HCT116 (cell line): ENCODE data around the gene STARD6.

Source experiments
- EZH2 ChIP-seq: fragments of 200-600 bp; sonication (generic); IDR thresholded peaks from 2 replicates; pipeline ENCODE4 v1.6.1; 2017; ENCODE audit warnings: antibody characterized with exemption, mixed run types
- POLR2A ChIP-seq: IDR thresholded peaks from 2 replicates; pipeline ENCODE4 v1.7.0; 2011; ENCODE audit warnings: borderline replicate concordance; ENCODE audit not compliant: insufficient read depth, insufficient read length; ENCODE audit errors: extremely low read depth
- POLR2AphosphoS5 ChIP-seq: IDR thresholded peaks from 2 replicates; pipeline ENCODE4 v1.6.1; 2011; ENCODE audit warnings: mild to moderate bottlenecking, low read depth, low read length, moderate library complexity
- RAD21 ChIP-seq: IDR thresholded peaks from 2 replicates; pipeline ENCODE4 v1.6.1; 2012; ENCODE audit warnings: low read depth, mild to moderate bottlenecking
- ZNF274 ChIP-seq: fragments of 200-500 bp; sonication (Bioruptor generic); IDR thresholded peaks from 2 replicates; pipeline ENCODE4 v1.6.1; 2014; ENCODE audit warnings: mild to moderate bottlenecking, low read depth, low read length, inconsistent platforms
- TF ChIP-seq, protein P1 (sequence below), 3 experiments: fragments of 200-600 bp in 1 of 3; sonication (generic) in 1 of 3; IDR thresholded peaks in 2 of 3; conservative IDR thresholded peaks in 1 of 3; 2 replicates each; pipeline ENCODE4 v1.5.1; 2012 to 2017; ENCODE audit warnings: low read depth in 2 of 3, low read length in 2 of 3, antibody characterized with exemption in 1 of 3, borderline replicate concordance in 1 of 3, control low read depth in 1 of 3, mild to moderate bottlenecking in 1 of 3, mixed read lengths in 1 of 3, mixed run types in 1 of 3, moderate library complexity in 1 of 3; ENCODE audit not compliant: insufficient read depth in 1 of 3

DNA sequence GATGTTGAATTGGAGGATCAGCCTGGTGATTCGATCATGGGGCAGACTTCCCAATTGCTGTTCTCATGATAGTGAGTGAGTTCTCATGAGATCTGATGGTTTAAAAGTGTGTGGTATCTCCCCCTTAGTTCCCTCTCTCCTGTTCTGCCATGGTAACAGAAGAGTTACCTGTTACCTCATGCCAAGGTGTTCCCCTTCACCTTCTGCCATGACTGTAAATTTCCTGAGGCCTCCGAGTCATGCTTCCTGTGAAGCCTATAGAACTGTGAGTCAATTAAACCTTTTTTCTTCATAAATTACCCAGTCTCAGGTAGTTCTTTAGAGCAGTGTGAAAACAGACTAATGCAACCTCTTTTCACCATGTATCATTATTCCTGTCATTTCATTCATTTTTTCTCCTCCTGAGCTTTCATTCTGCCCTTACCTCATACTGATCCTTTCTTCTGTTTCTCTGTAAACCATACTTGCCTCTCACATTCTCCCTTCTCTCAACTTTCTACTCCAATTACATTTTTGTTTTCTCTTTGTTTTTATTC is 22.0 kb downstream of the STARD6 start:
- no peak for TF ChIP-seq RAD21
- TF ChIP-seq, protein P1, sequence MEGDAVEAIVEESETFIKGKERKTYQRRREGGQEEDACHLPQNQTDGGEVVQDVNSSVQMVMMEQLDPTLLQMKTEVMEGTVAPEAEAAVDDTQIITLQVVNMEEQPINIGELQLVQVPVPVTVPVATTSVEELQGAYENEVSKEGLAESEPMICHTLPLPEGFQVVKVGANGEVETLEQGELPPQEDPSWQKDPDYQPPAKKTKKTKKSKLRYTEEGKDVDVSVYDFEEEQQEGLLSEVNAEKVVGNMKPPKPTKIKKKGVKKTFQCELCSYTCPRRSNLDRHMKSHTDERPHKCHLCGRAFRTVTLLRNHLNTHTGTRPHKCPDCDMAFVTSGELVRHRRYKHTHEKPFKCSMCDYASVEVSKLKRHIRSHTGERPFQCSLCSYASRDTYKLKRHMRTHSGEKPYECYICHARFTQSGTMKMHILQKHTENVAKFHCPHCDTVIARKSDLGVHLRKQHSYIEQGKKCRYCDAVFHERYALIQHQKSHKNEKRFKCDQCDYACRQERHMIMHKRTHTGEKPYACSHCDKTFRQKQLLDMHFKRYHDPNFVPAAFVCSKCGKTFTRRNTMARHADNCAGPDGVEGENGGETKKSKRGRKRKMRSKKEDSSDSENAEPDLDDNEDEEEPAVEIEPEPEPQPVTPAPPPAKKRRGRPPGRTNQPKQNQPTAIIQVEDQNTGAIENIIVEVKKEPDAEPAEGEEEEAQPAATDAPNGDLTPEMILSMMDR (IDR thresholded peaks at IDR 0.05 in 2 of 3, conservative IDR thresholded peaks at IDR 0.05 in 1 of 3; ENCODE audit: borderline replicate concordance in 1 of 3, insufficient read depth in 1 of 3, low read depth in 2 of 3, low read length in 2 of 3) = no peak
- no peak for TF ChIP-seq POLR2A
- no peak for TF ChIP-seq ZNF274
- TF ChIP-seq EZH2 = no peak
- no peak for TF ChIP-seq POLR2AphosphoS5
